Fibroblast of pulmonary artery (primary cell): ENCODE measurements around the gene BEAN1.

Experiments
- DNase-seq: peaks from one replicate; pipeline ENCODE4 v3.0.0-alpha.2; 2010; ENCODE audit warnings: low read depth
- H3K4me3 ChIP-seq: replicated peaks from 2 replicates; pipeline ENCODE4 v1.5.1; 2011; ENCODE audit warnings: low read depth, mild to moderate bottlenecking, control low read depth, low read length, moderate library complexity
- TF ChIP-seq, protein P1 (sequence below): IDR thresholded peaks from 2 replicates; pipeline ENCODE4 v1.5.1; 2011; ENCODE audit warnings: mild to moderate bottlenecking, control low read depth, low read length, inconsistent platforms; ENCODE audit errors: missing control alignments

The BEAN1 gene

DNA sequence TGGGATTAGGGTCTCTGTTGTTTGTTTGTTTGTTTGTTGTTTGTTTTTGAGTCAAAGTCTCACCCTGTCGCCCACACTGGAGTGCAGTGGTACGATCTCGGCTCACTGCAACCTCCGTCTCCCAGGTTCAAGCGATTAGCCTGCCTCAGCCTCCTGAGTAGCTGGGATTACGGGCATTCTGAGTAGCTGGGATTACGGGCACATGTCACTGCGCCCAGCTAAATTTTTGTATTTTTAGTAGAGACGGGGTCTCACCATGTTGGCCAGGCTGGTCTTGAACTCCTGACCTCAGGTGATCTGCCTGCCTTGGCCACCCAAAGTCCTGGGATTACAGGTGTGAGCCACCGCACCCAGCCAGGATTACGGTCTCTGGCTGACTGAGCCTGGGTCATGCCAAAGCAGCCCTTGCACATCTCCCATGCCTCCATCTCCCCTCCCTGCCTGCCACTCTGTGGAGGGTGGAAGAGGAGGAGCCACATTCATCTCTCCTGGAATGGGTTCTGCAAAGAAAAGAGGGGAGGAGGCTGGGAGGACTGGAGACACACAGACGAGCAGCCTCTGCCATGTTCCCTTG, 59.2 kb downstream of the BEAN1 start:
- TF ChIP-seq, protein P1, sequence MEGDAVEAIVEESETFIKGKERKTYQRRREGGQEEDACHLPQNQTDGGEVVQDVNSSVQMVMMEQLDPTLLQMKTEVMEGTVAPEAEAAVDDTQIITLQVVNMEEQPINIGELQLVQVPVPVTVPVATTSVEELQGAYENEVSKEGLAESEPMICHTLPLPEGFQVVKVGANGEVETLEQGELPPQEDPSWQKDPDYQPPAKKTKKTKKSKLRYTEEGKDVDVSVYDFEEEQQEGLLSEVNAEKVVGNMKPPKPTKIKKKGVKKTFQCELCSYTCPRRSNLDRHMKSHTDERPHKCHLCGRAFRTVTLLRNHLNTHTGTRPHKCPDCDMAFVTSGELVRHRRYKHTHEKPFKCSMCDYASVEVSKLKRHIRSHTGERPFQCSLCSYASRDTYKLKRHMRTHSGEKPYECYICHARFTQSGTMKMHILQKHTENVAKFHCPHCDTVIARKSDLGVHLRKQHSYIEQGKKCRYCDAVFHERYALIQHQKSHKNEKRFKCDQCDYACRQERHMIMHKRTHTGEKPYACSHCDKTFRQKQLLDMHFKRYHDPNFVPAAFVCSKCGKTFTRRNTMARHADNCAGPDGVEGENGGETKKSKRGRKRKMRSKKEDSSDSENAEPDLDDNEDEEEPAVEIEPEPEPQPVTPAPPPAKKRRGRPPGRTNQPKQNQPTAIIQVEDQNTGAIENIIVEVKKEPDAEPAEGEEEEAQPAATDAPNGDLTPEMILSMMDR, result no peak
- H3K4me3 ChIP-seq, result no peak overlapping the region
- DNase-seq, result no peak

DNA sequence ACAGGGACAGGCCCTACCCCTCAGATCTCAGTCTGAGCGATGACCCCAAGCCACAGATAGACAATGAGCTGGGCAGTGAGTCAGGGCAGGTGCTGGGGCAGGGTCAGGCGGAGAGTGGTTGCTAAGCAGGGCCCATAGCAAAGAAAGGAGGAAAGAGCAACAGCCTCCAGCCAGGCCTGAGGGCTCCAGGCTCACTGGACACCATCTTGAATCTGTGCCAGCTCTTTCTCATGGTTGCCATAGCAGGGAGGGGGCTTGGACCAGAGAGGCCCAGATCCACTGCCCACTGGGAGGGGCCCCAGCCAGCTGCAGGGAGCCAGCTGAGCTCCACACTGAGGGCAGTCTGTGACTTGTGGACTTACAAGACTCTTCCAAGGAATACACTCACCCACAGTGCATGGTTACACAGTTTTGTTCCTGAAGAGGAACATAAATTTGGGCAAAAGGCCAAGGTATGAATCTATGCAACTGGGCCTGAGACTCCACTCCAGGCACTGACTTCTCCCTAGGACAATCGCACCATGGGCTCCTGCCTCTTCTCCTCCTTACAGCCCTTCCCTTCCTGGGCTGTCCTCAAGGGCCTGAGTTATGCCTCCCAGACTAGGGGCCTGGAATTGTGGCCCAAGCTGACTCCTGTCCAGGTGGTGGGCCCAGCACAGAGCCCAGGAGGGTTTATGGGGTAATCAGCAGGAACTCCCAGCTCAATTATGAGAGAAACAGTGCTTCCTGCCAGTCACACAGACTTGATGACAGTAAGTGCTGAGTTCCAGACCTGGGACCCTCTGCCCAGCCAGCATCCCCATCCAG, 59.9 kb downstream of the BEAN1 start:
- TF ChIP-seq, protein P1, result no peak
- peak; percentile 93 for DNase-seq
- no peak overlapping the region for H3K4me3 ChIP-seq

DNA sequence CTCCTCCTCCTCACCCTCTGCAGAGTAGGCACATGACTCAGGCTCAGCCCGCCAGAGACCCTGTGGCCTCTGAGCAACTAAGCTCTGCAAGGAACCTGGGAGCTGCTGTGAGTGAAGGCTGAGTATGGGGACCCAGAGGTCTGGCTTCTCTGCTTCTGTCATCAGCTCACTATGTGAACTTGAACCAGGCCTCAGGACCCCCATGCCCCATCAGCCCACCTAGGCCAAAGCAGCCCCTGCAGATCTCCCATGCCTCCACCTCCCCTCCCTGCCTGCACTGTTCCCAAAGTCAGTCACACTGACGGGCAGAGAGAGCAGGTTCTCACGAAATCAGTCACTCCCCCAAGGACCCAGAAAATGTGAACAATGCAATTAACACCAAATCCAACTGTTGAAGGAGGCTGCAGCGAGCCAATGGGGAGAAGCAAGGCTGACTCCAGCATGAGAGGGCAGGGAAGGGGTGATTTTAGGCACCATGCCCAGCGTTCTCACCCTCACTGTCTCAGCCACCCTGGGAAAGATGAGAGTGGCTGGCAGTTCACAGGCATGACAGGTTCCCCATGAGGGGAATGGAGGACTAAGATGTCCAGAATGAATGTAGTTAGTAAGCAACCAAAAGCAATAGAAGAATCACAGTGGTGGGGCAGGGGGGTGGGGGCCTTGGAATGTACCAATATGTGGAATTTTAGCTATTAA, 60.6 kb downstream of the BEAN1 start:
- TF ChIP-seq, protein P1, result no peak
- no peak overlapping the region for H3K4me3 ChIP-seq
- DNase-seq, result no peak

DNA sequence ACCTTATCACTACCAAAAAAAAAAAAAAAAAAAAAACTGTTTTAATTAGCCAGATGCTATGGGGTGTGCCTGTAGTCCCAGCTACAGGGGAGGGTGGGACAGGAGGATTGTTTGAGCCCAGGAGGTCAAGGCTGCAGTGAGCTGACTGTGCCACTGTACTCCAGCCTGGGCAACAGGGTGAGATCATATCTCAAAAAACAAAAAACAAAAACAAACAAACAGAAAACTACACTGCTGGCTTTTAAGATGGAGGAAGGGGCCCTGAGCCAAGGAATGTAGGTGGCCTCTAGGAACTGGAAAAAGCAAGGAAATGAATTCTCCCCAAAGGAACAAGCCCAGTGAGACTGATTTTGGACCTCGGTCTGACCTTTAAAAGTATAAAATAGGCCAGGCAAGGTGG, 61.4 kb downstream of the BEAN1 start:
- DNase-seq, result no peak
- no peak overlapping the region for H3K4me3 ChIP-seq
- TF ChIP-seq, protein P1, result no peak

DNA sequence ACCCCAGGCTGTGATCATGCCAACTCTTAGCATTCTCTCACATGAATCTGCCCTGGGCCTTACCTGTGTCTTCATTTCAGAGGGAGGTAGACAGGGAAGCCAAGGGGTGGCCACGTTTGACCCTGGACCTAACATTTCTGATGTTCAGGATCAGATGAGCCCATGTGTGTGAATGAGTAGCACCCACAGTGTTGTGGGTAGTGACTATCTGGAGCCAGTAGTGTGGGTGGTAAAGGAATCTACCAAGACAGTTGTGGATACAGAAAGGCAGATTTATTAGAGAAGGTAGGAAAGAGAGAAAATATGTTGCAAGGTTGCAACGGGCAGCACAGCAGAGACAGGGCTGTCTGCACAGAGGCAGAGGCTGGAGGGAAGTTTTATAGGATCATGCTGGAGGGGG, 62.3 kb downstream of the BEAN1 start:
- DNase-seq, result no peak
- TF ChIP-seq, protein P1, result no peak
- no peak overlapping the region for H3K4me3 ChIP-seq

DNA sequence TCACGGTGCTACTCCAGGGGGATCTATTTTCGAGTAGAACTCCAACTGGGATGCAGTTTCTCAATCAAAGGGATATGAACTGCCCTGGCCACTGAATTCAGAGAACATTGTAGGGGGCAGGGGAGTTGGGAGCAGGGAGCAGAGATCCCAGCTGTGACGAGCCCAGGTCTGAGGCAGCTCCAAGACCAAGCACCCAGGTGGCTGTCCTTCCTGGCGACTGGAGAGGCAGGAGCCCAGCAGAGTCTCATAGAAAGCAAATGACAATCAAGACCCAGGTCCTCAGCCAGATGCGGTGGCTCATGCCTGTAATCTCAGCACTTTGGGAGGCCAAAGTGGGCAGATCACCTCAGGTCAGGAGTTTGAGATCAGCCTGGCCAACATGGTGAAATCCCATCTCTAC, 62.7 kb downstream of the BEAN1 start:
- TF ChIP-seq, protein P1, result no peak
- DNase-seq, result no peak
- no peak overlapping the region for H3K4me3 ChIP-seq
